Mammary epithelial cell (primary cell): ENCODE results near the gene EWSR1.

Experiments
- EZH2 ChIP-seq: IDR thresholded peaks from 2 replicates; pipeline ENCODE4 v1.6.1; 2012; ENCODE audit warnings: low read length, inconsistent platforms, borderline replicate concordance
- TF ChIP-seq, protein P1 (sequence below), 2 donors: IDR thresholded peaks in 1 of 2; conservative IDR thresholded peaks in 1 of 2; 2 replicates each; pipeline ENCODE4 v1.5.1; 2011 to 2012; ENCODE audit warnings: inconsistent platforms in 2 of 2, low read length in 2 of 2, mild to moderate bottlenecking in 2 of 2, control low read depth in 1 of 2, low read depth in 1 of 2; ENCODE audit not compliant: insufficient read depth in 1 of 2; ENCODE audit errors: extremely low read depth in 1 of 2

DNA sequence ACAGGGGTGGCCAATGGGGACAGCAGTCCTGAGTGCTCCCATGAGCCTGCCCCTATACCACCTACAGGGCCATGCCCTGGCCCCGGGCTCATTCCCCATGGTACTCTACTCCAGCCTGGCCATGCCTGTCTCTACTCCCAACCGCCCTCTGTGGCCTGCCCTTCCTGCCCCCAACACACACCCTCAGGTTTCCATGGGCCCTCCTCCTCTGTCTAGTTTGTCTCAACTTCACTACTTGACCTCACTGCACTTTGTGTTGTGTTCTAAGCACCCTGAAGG lies 73.7 kb downstream of the EWSR1 start:
- no peak for TF ChIP-seq EZH2
- TF ChIP-seq, protein P1, sequence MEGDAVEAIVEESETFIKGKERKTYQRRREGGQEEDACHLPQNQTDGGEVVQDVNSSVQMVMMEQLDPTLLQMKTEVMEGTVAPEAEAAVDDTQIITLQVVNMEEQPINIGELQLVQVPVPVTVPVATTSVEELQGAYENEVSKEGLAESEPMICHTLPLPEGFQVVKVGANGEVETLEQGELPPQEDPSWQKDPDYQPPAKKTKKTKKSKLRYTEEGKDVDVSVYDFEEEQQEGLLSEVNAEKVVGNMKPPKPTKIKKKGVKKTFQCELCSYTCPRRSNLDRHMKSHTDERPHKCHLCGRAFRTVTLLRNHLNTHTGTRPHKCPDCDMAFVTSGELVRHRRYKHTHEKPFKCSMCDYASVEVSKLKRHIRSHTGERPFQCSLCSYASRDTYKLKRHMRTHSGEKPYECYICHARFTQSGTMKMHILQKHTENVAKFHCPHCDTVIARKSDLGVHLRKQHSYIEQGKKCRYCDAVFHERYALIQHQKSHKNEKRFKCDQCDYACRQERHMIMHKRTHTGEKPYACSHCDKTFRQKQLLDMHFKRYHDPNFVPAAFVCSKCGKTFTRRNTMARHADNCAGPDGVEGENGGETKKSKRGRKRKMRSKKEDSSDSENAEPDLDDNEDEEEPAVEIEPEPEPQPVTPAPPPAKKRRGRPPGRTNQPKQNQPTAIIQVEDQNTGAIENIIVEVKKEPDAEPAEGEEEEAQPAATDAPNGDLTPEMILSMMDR (conservative IDR thresholded peaks at IDR 0.05 in 1 of 2, IDR thresholded peaks at IDR 0.05 in 1 of 2; ENCODE audit: extremely low read depth in 1 of 2, insufficient read depth in 1 of 2, low read depth in 1 of 2, low read length in 2 of 2), result no peak
